Measurements from ENCODE around the gene ZSCAN5B. TPM values are rescaled to one million over a fixed set of nuclear protein-coding genes. Genes with fewer than 3 reads are reported as not detected.

ZSCAN5B gene
- total RNA-seq, 1 donor from 2014 or later, result not detected

GRCh38 chr19:56201973-56202372 is 4.4 kb upstream of the ZSCAN5B start, which contains the start of gene ZSCAN5C:
TSS of gene ZSCAN5C (plus strand) at chr19:56202273. CDS start at chr19:56205914, 3,641 bp downstream.
- no peak within 1 kb of the TSS for H3K4me3 Mint-ChIP-seq (ENCODE audit: unreplicated experiment)
- DNase-seq (ENCODE audit: low spot score), result no peak
- H3K27ac Mint-ChIP-seq (ENCODE audit: unreplicated experiment), result no peak within 1 kb of the TSS
- H3K36me3 Mint-ChIP-seq (ENCODE audit: low read depth), result no peaks in the 10 kb centered on the region
- H3K4me1 Mint-ChIP-seq (ENCODE audit: low read depth), result no peaks in the 10 kb centered on the region
- peaks cover 20% of the 10 kb centered on the region for H3K9me3 Mint-ChIP-seq (ENCODE audit: low read depth)
- TF ChIP-seq CTCF (IDR thresholded peaks at IDR 0.05), result no peak
- no peaks in the 10 kb centered on the region for H3K27me3 Mint-ChIP-seq (ENCODE audit: low read depth)

GRCh38 chr19:56199687-56200086 is 2.1 kb upstream of the ZSCAN5B start:
- Mint-ChIP-seq H3K4me1 (ENCODE audit: low read depth) (no peaks in the 10 kb centered on the region), H3K27me3 (ENCODE audit: low read depth) (no peaks in the 10 kb centered on the region), H3K9me3 (ENCODE audit: low read depth) (peaks cover 13% of the 10 kb centered on the region), H3K27ac (ENCODE audit: unreplicated experiment) (no peak overlapping the region), H3K4me3 (ENCODE audit: unreplicated experiment) (no peak overlapping the region), H3K36me3 (ENCODE audit: low read depth) (no peaks in the 10 kb centered on the region)
- DNase-seq (ENCODE audit: low spot score), result no peak
- no peak for TF ChIP-seq CTCF (IDR thresholded peaks at IDR 0.05)

GRCh38 chr19:56193981-56194640 is 3.5 kb downstream of the ZSCAN5B start:
- Mint-ChIP-seq H3K36me3 (ENCODE audit: low read depth) (no peaks in the 10 kb centered on the region), H3K27me3 (ENCODE audit: low read depth) (no peaks in the 10 kb centered on the region), H3K4me3 (ENCODE audit: unreplicated experiment) (no peak overlapping the region), H3K4me1 (ENCODE audit: low read depth) (no peaks in the 10 kb centered on the region), H3K27ac (ENCODE audit: unreplicated experiment) (no peak overlapping the region), H3K9me3 (ENCODE audit: low read depth) (peaks cover 8% of the 10 kb centered on the region)
- TF ChIP-seq CTCF (IDR thresholded peaks at IDR 0.05), result no peak
- DNase-seq (ENCODE audit: low spot score), result no peak

GRCh38 chr19:56191711-56192110 is 5.9 kb downstream of the ZSCAN5B start:
- H3K4me1 Mint-ChIP-seq (ENCODE audit: low read depth), result no peaks in the 10 kb centered on the region
- DNase-seq (ENCODE audit: low spot score), result no peak
- no peak overlapping the region for H3K27ac Mint-ChIP-seq (ENCODE audit: unreplicated experiment)
- H3K27me3 Mint-ChIP-seq (ENCODE audit: low read depth), result no peaks in the 10 kb centered on the region
- TF ChIP-seq CTCF (IDR thresholded peaks at IDR 0.05), result no peak
- no peak overlapping the region for H3K4me3 Mint-ChIP-seq (ENCODE audit: unreplicated experiment)
- H3K36me3 Mint-ChIP-seq (ENCODE audit: low read depth), result no peaks in the 10 kb centered on the region
- peaks cover 8% of the 10 kb centered on the region for H3K9me3 Mint-ChIP-seq (ENCODE audit: low read depth)

GRCh38 chr19:56191115-56191514 is 6.5 kb downstream of the ZSCAN5B start:
- Mint-ChIP-seq H3K27ac (ENCODE audit: unreplicated experiment) (no peak overlapping the region), H3K4me1 (ENCODE audit: low read depth) (no peaks in the 10 kb centered on the region), H3K36me3 (ENCODE audit: low read depth) (no peaks in the 10 kb centered on the region), H3K4me3 (ENCODE audit: unreplicated experiment) (no peak overlapping the region), H3K27me3 (ENCODE audit: low read depth) (no peaks in the 10 kb centered on the region), H3K9me3 (ENCODE audit: low read depth) (peaks cover 8% of the 10 kb centered on the region)
- DNase-seq (ENCODE audit: low spot score), result no peak
- no peak for TF ChIP-seq CTCF (IDR thresholded peaks at IDR 0.05)

Data from chondrocyte (in vitro differentiated cells).